HG02970 (cell line): ENCODE measurements around the gene SHMT2.

ENCODE experiments used
- ATAC-seq: cut with Tn5 transposase; IDR thresholded peaks from one replicate; pipeline ENCODE4 v1.9.1; 2021; ENCODE audit warnings: mild to moderate bottlenecking, moderate library complexity, moderate number of reproducible peaks; ENCODE audit not compliant: unreplicated experiment, low FRiP score

Gene SHMT2

DNA sequence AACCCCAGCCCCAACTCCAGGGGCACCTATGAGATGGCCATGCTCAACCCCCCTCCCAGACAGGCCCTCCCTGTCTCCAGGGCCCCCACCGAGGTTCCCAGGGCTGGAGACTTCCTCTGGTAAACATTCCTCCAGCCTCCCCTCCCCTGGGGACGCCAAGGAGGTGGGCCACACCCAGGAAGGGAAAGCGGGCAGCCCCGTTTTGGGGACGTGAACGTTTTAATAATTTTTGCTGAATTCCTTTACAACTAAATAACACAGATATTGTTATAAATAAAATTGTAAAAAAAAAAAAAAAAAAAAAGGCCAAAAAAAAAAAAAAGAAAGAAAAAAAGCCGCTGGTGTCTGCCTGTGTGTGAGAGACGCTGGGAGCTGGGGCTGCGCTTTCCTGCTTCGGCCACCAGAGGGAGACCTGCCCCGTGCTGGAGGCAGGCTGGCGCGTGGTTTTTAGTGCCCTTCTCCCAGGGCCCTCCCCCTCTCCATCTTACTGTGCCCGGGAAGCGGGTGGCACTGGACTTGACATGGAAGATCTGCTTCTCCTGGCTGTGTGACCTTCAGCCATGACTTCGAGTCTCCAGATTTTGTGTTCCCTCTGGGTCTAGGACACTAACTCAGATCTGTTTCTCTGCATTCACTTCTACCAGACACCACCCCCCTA, 16.3 kb upstream of the SHMT2 start:
- ATAC-seq: no peak

DNA sequence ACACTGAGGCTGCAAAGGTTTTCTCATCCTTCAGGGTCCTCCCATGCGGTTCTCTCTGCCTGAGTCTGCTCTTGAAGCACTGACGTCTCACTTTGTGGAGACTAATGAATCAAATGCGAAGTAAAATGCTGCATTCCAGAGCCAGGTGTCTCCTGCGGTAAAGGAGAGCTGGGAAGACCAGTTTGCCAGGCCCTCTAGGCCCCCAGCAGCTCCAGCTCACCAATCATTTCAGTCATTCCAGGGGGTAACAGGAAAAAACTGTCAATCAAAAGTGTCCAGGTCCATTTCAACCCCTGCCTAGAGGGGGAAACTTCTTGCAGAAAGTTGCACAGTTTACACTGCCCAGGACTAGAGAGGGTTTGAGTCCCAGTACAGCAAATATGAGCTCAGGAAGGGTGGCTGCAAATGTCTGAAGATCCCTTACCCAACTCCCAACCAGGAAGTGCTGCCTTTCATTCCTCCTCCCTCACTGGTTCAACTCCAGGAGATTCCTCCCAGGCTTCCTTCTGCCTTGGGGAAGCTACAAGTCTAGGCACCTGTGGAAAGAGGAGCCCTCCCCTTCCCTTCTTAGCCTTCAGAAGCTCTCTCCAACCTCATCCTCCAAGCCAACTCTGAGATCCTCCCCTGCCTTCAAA, 15.6 kb upstream of the SHMT2 start:
- ATAC-seq: no peak

DNA sequence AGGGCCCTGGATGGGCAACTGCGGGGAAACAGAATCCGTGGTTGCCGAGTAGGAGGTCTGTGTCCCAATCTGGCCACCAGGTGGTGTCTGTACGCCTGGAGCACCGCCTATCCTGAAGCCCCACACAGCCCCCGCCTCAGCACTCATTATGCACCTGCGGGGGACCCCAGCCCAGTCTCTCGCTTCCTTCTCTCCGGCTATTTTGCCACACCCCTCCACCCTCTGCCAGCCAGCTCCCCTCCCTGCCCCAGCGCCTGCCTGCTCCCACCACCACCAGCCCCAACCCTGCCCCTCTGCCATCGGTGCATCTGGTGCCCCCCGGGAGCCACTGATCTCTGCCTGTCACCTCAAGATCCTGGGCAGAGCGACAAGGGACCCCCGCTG, 15.1 kb upstream of the SHMT2 start:
- ATAC-seq: no peak

DNA sequence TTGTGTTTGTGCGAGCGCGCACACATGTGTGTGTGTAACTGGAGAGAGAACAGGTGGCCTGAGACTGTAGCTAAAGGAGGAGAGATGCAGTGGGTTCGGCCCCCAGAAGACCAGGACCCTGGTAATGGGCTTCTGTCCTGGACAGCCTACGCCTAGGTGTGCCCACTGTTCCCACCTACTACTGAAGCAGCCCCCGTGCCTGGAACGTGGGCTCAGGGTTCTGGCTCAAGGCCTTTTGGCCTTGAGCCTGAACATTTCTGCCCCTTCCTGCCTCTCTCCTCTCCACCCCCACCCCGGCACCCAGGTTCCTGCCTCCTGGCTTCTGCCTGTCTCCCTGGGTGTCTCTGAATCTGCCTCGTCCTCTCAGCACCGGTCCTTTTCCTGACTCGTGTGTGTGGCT, 14.4 kb upstream of the SHMT2 start:
- ATAC-seq: no peak

DNA sequence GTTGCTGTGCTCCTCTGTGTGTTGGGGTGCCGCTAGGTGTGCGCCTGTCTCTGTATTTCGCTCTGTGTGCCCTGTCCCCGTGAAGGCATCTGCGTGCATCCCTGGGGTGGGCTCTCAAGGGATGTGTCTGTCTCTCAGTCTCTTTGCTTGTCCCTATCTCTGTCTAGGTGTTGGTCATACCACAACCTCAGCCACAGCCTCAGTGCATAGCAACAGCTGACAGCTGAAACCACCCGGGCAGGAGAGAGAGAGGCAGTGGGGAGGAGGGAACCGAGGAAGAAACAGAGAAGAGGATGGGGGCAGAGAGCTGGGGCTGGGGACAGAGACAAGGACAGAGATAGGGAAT, 13.9 kb upstream of the SHMT2 start:
- no peak for ATAC-seq

DNA sequence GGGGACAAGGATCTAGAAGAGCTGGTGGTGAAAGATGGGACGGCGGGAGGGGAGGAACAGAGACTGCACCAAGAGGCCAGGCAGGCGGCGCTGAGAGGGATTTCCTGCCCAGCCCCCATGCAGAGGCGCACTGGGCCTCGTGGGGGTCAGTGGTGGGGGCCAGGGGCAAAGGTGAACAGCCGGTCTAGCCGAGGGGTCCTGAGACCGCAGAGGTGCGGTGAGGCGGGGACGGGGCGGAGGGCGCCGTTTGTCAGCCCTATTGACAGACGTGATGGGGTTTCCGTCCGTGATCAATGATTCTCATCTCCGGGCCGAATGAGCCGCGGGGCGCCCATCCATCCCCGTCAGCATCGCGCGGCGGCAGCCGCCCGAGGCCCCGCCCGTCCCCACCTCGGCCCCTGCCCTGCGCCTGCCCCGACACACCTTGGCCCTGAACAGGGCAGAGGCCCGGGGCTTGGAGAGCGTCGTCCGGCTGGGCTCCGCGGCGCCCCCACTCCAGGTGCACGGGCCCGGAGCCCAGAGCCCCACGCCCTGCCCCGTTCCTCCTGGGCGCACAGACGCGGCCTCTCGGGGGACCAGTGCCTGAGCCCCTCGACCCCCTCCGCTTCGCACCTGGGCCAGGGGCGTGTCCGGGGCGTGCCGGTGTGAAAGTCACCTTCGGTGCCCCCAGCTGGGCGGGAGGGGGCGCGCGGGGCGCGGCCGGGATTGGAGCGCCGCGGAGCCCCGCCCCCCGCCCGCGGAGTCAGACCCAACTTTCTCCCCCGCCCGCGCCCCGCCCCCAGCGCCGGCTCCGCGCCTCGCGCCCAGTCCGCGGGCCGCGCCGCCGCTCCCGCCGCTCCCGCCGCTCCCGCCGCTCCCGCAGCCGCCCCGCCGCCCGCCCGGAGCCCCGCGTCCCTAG, 13.2 kb upstream of the SHMT2 start, which contains the start of gene NXPH4:
Gene NXPH4, plus strand, starts transcription at position 781 of the 898 bp plus-strand sequence. CDS start 176 bp downstream, outside the sequence.
- peak; percentile 41 for ATAC-seq

DNA sequence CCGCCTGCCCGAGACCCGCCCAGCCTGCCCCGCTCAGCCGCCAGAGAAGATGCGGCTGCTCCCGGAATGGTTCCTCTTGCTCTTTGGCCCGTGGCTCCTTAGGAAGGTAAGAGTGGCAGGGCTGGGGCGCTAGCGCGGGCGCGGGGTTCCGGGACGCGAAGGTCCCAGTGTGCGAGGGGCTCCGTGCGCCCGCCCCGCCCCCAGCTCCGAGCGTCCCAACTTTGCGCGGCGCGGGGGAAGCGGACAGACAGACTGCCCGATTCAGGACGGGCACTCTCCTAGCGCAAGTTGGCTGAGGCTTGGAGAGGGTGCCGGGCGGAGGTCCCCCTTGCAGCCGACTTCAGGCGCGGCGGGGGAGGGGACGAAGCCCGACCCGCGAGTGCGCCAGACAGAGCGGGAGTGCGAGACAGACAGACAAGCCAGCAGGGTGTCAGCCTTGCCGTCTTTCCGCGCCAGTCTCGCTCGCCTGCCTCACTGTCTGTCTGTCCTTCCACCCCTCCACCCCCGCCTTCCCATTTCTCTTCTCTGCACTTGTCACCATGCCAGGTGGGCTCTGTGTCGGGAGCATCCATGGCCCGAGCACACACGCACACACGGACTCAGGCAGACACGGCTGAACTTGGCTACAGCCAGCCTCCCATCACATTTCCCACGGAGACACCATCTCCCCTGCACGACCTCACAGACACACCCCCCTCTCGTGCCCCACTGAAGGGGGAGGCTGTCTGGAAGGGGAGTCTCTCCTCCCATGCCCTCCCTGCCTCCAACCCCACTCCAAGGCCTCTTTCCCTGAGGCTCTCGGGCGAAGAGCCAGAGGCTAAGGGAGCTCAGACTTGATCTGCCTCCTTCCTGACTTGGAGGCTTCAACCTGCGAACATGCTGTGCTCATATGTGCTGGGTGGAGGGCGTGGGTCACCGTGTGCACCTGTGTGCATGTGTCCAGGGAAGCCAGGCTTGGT, 12.3 kb upstream of the SHMT2 start:
- no peak for ATAC-seq

DNA sequence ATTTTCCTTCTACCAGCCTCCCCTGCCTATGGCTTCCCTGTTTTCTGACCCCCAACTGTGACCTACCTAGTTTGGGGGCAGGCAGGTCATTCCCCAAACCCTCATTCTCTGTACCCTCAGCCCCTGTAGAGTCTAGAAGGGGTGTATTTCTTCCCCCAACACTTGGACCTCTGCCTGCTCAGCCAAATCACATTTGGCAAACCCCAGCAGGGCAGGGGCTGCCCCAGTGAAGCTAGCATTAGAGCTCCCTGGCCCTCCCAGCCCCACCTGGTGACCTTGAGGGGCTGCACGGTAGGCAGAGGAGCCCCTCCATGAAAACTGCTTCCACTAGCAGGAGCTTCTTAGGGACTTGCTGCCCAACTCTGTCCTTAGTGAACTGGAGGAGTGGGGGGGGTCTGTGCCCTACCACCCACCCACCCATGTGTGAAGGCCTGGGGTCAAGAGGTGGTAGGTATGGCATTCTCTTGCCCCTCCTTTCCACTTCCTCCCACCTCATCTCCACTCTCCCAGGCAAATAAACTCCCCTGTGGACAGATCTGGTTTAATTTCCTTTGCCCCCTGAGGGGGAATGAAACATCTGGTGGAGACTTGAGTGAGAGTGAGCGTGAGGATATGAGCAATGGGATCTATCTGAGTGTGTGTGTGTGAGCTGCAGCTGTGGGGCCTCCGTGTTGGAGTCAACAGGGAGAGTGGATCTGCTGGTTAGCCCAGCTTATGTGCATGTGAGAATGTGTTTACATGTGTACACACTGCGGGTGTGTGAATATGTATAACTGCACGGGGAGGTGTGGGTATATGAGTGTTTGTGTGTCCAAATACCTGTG, 11.3 kb upstream of the SHMT2 start:
- no peak for ATAC-seq

DNA sequence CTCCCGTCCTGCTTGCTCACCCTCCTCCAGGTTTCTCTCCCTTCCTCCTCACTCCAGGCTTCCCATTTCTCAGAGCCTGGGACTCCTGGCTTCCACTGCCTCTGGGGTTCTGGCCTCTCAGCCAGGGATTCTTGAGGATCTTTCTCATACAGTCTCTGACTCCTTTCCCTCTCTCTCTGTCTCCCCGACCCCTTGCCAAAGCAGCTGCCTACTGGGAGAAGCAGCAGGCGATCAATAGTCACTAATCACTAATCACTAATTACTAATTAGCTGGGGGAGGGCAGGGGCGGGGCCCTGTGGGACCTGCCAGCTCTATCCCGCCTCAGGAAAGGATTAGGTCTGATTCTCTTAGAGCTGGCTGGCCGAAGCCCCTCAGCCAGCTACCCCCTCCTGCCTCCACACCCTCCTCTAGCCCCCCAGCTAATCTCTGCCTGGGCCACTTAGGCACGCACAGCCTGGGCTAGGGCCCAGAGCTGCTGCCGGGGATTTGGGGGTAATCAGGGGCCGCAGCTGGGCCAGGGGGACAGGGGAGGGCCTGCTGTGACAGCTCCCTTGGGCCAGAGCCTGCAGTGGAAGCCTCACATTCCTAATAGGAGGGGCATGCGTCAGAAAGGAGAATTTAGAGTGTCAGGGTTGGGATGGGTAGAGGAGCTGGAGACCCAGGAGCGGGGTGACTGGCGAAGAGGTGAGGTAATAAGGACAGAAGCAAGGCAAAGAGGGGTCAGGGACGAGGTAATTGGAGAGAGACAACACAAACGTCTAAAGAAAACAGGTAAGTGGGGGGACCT, 10.1 kb upstream of the SHMT2 start:
- ATAC-seq: no peak

DNA sequence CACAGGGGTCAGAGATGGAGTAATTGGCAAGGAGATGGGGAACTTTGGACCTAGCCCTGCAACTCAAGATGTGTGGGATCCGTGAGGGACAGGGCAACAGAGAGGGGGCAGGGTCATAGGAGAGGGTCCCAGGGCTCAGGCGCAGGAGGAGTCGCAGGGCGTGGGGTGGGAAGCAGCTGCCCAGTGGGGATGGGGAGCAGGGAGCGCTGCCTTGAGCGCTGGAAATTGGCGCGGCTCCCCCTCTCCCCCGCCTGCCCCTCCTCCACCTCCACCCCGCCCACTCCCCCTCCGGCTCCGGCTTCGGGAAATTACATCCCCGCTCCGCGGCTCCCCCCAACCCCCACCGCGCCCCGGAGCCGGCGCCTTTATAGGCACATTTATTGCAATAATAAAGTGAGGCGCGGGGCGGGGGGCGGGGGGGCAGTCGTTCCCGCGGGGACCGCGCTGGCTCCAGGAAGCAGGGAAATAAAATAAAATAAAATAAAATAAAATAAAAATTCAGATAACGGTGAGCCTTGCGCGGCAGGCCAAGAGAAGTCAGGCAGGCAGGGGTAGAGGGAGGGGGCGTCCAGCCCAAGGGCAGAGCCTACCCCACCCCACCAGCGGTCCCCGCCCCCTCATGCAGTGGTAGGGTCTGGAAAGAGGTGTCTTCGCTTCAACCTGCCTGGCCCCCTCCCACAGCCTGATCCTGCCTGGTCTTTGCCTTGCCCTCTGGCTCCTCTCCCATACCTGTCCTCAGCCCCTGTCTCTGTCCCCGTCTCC, 9.3 kb upstream of the SHMT2 start:
- ATAC-seq: no peak

DNA sequence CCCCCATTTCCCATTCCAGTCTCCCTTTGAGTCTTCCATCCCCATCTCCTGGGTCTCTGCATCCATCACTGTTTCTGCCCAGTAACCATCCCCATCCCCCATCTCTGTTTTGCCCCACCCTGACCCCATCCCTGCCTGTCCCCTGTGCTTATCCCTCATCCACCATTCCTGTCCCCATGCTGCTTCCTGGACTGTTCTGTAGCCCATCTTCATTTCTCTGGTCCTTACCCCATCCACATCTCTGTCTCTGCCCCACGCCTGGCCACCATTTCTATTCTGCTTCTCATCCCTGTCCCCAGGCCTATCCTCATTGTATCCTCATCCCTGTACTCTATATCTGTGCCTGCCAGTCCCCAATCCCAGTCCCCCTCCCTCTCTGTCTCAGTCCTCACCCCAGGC, 8.7 kb upstream of the SHMT2 start:
- ATAC-seq: no peak

DNA sequence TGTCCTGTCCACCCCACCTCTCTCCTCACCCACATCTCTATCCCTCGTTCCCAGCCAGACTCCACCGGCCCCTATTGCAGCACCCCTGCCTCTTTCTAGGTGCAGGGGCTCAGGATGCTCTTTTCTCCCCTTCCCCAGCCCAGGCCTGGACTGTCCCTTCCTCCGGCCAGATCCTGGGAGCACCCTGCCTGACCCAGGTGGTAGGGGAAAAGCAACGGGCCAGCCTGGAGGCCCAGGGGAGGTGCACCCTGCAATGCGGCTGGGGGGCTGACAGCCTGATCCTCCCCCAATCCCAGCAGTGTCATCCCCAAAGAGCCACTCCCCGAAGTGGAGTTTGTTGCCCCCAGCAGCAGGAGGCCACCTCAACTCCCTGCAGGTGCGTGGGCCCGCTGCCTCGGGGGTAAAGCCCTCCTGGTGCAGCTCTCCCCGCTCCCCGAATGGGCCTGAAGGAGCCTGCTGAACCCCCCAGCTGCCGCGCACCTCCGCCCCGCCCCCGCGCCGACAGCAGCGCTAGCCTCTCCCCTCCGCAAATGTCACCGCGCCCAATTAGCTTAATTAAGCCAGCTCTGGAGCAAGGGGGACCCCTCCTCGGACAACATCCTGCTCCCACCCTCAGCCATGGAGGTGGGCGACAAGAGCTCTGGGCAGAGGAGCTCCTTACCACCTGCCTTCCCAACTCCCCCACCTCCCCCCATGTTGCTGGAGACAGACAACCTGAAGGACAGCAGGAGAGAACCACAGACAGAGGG, 8.2 kb upstream of the SHMT2 start:
- ATAC-seq: no peak

DNA sequence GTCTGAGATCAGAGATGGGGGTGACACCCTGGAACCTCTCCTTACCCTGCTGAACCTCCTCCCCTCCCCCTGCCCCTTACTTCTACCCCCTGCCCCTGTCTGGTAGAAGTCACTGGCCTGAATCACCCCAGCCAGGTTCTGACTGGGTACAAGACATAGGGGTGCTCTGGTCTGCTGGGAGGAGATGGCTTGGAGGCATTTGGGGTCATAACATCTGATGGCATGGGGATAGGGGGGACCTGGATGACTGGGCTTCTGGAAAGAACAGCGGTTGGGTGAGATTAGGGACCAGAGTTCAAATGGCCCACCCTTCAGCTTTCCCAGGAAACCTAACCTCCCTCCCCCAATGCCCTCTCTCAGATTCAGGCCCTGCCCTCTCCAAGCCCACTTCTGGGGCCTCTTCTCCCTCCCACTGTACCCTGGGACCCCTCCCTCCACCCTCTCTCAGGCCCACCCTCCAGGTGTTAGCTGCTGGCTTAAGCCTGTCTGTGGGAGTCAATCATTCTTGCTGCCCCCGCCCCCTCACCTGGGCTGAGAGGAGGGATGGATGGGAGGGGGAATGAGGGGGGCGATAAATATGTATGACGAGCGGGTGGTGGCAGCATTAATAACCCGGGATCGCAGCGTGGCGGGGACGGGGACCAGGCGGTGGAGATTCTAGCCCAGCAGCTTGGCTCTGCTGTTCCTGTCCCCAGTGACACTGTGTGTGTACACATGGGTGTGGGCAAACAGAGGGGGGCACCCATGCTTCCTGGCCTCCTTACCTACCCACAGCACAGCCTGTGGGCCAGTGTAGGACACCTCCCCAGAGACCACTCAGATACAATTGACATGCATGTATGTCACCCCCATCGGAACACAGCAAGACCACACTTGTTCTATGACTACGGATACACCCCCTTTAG, 7.0 kb upstream of the SHMT2 start:
- ATAC-seq: no peak

DNA sequence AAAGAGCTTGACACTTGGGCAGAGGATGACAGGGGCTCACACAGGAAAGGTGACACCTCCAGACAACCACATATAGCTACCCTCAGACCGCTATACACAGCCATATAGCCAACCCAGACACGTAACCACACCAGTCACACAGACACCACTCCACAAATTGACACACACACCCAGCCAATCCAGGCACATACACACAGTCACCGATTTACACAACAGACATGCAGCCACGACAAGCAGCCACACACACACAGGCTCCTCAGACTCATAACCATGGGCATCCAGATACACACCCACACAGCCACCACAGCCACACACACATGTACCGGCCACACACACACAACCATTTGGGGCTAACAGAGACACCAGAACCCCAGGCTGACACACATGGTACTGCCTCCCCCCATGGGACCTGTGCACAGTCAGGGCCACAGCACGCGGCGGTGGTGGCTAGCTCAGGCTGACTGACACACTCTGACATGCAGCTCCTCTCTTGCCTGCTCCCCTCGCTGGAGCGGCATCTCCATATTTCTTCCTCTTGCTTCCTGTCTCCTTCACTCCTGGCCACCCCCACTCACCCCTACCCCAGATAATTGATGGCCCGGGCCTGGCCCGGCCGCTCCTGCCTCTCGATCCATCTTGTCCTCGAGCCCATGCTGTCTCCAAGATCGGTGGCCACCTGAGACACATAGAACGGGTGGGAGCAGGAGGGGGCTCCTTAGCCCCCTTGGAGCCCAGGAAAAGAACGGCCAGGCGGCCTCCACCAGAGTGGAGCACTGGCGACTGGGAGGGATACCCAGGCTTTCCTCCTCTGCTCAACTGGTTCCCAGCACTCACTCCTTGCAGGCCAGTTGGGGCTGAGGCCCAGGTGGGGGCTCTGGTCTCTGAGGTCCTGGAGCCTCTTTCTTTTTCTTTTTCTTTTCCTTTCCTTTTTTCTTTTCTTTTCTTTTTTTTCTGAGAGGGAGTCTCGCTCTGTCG, 6.0 kb upstream of the SHMT2 start:
- no peak for ATAC-seq

DNA sequence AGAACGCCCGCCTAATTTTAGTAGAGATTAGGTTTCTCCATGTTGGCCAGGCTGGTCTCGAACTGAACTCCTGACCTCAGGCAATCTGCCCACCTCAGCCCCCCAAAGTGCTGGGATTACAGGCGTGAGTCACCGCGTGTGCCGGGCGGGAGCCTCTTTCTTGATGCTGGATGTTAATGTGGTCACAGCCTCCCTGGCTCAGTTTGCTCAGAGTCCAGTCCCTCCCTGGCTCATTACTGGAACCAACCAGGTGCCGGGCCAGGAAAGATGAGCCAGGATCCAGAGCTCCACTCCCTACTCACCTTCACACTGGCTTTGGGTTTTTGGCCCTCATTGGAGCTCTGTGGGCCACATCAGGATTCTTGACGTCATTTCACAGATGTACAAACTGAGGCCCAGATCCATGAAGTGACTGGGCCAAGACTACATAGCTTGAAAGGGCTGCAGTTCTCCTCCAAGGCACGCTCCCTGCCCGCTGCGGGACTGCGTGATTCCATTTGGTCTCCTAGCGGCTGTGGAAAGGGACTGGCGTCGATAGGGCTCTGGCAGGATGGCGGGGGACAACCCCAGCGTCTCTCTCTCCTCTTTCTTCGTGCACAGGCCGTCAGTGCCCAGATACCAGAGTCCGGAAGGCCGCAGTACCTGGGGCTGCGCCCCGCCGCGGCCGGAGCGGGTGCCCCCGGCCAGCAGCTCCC, 5.1 kb upstream of the SHMT2 start:
- ATAC-seq: no peak
